GM12874 (cell line): ENCODE data around the gene GLIS1.

Source experiments
- TF ChIP-seq, protein P1 (sequence below): IDR thresholded peaks from 2 replicates; pipeline ENCODE4 v1.5.1; 2011; ENCODE audit warnings: low read depth, mild to moderate bottlenecking, control low read depth, low read length, moderate library complexity; ENCODE audit not compliant: insufficient read depth

The GLIS1 gene

DNA sequence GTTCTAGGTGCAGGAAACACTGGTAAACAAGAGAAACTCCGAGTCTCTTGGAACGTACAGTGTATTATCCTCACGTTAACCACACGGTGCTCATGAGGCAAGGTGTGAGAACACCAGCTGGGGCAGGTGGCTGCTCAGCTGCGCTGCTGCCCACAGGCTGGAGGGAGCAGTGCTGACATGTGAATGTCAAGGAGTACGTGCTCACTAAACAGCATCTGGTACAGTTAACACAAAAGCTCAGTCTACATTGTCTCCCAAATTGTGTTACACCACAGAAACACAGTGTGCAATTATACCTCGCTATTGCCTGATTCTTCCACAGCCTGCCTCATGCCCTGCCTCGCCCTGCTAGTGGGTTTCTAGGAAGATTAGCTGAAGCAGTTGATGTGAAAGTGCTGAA, 138.4 kb downstream of the GLIS1 start:
- TF ChIP-seq, protein P1, sequence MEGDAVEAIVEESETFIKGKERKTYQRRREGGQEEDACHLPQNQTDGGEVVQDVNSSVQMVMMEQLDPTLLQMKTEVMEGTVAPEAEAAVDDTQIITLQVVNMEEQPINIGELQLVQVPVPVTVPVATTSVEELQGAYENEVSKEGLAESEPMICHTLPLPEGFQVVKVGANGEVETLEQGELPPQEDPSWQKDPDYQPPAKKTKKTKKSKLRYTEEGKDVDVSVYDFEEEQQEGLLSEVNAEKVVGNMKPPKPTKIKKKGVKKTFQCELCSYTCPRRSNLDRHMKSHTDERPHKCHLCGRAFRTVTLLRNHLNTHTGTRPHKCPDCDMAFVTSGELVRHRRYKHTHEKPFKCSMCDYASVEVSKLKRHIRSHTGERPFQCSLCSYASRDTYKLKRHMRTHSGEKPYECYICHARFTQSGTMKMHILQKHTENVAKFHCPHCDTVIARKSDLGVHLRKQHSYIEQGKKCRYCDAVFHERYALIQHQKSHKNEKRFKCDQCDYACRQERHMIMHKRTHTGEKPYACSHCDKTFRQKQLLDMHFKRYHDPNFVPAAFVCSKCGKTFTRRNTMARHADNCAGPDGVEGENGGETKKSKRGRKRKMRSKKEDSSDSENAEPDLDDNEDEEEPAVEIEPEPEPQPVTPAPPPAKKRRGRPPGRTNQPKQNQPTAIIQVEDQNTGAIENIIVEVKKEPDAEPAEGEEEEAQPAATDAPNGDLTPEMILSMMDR, result no peak

DNA sequence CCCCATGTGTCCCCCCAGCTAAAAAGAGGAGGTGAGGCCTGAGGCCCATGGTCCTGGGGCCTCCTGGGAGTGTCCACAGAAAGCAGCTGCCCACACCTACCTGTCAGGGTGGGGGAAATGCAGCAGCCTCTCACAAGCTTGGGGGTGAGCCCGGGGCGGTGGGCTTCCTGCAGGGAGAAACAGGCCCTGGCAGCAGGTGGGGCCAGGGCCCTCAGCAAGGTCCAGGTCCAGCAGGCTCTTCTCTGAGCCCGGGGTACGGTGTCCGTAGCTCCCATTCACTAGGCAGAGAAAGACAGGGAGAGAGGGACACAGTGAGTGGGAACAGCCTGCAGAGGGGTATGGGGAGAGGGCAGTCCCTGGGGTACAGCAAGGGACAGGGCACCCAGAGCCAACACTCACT, 139.0 kb downstream of the GLIS1 start:
- TF ChIP-seq, protein P1, result no peak

- TF ChIP-seq, protein P1, result no peak
These were observed 139.5 kb downstream of the GLIS1 start for GRCh38 chr1:53599481-53599880.

- TF ChIP-seq, protein P1, result no peak
These were observed 140.0 kb downstream of the GLIS1 start for GRCh38 chr1:53598966-53599365.

- TF ChIP-seq, protein P1, result no peak
These were observed 143.1 kb downstream of the GLIS1 start for GRCh38 chr1:53595906-53596305.

DNA sequence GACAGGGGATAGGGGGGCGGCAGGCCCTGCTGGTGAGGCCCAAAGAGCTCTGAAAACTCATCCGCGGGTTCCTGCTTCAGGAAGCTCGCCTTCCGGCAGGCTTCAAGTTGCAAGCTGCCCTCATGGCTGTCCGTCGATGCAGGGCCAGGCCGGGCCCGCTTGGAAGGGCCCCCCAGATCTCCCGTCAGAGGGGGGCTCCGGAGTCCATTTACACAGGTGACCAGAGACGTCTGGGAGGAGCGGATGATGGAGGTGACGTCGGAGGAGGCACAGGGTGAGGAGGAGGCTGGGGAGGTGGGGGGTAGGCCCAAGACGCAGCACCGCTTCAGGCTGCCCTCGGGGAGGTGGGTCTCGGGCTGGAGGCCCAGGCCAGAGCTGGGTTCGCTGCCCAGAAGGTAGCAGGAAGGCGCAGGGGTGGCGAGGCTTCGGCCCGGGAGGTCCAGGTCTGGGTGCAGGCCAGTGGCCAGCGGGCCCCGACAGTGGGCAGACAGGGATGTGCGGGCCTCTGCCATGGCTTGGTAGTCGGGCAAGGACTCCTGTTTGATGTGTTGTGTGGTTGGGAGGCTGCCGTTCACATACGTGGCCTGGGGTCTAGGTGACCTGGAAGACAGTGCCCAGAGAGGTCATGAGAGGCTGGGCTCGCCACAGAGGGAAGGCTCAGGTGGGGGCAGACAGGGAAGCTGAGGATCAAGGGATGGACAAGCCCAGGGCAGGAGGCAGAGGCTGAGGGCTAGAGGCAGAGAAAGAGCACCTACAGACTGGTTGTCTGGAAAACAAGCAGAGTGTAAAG, 144.4 kb downstream of the GLIS1 start:
- TF ChIP-seq, protein P1, result no peak

DNA sequence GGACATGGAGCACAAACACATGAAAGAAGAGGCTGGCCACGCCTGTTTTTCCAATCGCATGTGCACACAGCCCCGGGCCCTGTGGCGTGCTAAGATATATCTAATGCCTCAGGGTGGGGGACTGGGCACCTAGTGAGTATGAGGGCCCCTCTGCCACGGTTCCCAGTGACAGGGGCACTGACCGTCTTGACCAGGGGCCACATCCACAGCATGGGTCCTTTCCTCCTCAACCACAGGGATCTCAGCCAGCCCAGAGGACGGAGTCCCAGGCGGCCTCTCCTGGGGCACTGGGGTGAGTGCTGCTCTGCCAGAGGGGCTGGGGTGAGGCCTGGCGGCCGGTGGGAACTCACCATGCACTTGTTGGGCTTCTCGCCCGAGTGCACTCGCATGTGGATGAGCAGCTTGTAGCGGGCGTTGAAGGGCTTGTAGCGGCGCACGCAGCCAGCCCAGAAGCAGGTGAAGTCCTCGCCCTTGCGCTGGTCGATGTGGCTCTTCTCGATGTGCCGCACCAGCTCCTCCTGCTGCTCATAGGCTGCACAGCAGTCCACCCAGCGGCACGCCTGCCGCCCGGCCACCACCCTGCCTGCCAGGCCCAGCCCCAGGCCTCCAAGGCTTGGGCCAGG, 145.1 kb downstream of the GLIS1 start:
- TF ChIP-seq, protein P1, result no peak
